IMR-90 (cell line): Measurements from ENCODE around the gene NGFR. TPM values are rescaled to one million over a fixed set of nuclear protein-coding genes. Genes with fewer than 3 reads are reported as not detected.

Experiments
- ATAC-seq: fragments of 200-7000 bp; cut with Tn5 transposase; 2 replicates; pipeline ENCODE4 v1.9.1; 2020; ENCODE audit warnings: low read depth, mild to moderate bottlenecking, moderate library complexity
- BruUV-seq: library from RNA; stranded (reverse); fragments of 400-500 nt; replicated peaks from 2 replicates; lab custom pipeline; 2021; lab: Mats Ljungman, UMichigan
- CTCF ChIA-PET: fragments of 300-600 bp; formaldehyde crosslinking; extraction: SDS; loops from one replicate; lab custom pipeline; 2021; ENCODE audit warnings: antibody characterized with exemption; lab: Yijun Ruan, JAX
- POLR2A ChIA-PET: fragments of 300-600 bp; sonication (Branson Sonifier 250); formaldehyde crosslinking; loops from one replicate; lab custom pipeline; 2022; ENCODE audit warnings: antibody characterized with exemption; ENCODE audit not compliant: unreplicated experiment; lab: Charles Lee
- DNase-seq: peaks from one replicate; pipeline ENCODE4 v3.0.0; 2013
- H2AFZ ChIP-seq: replicated peaks from 2 replicates; pipeline ENCODE3; 2013; ENCODE audit warnings: low read length, mild to moderate bottlenecking; ENCODE audit not compliant: poor library complexity
- H2AK5ac ChIP-seq: 2 replicates; pipeline ENCODE4 v1.6.1; 2013; ENCODE audit warnings: low read depth, low read length, inconsistent platforms
- H2AK9ac ChIP-seq: replicated peaks from 2 replicates; pipeline ENCODE3; 2013; ENCODE audit warnings: mild to moderate bottlenecking, low read depth, low read length, moderate library complexity; ENCODE audit not compliant: poor library complexity
- H2BK120ac ChIP-seq: 2 replicates; pipeline ENCODE4 v1.6.1; 2013; ENCODE audit warnings: low read depth, low read length, inconsistent platforms
- H2BK15ac ChIP-seq: 3 replicates; pipeline ENCODE4 v1.6.1; 2013; ENCODE audit warnings: low read depth, low read length, inconsistent platforms
- H2BK20ac ChIP-seq: 2 replicates; pipeline ENCODE4 v1.6.1; 2013; ENCODE audit warnings: low read depth, mild to moderate bottlenecking, inconsistent platforms, low read length, moderate library complexity
- H2BK5ac ChIP-seq: 2 replicates; pipeline ENCODE4 v1.6.1; 2013; ENCODE audit warnings: mild to moderate bottlenecking, low read depth, low read length, inconsistent platforms; ENCODE audit not compliant: poor library complexity, severe bottlenecking
- H3K14ac ChIP-seq: replicated peaks from 2 replicates; pipeline ENCODE4 v1.6.1; 2013; ENCODE audit warnings: low read depth, low read length, inconsistent platforms
- H3K18ac ChIP-seq: 2 replicates; pipeline ENCODE4 v1.6.1; 2013; ENCODE audit warnings: low read depth, low read length, control low read depth
- H3K23ac ChIP-seq: 2 replicates; pipeline ENCODE4 v1.6.1; 2013; ENCODE audit warnings: low read depth, low read length, inconsistent platforms
- H3K27ac ChIP-seq: 2 replicates; pipeline ENCODE4 v1.5.1; 2013; ENCODE audit warnings: mild to moderate bottlenecking, control low read depth, low read length; ENCODE audit not compliant: insufficient read depth
- H3K27me3 ChIP-seq: 2 replicates; pipeline ENCODE4 v1.6.1; 2013; ENCODE audit warnings: low read length; ENCODE audit not compliant: control insufficient read depth, insufficient read depth
- H3K36me3 ChIP-seq: 2 replicates; pipeline ENCODE4 v1.6.1; 2013; ENCODE audit warnings: low read length, mixed read lengths; ENCODE audit not compliant: control insufficient read depth, insufficient read depth
- H3K4ac ChIP-seq: 2 replicates; pipeline ENCODE4 v1.6.1; 2013; ENCODE audit warnings: low read depth, low read length, inconsistent platforms
- H3K4me1 ChIP-seq: 2 replicates; pipeline ENCODE4 v1.6.1; 2013; ENCODE audit warnings: low read length, mixed read lengths; ENCODE audit not compliant: control insufficient read depth, insufficient read depth
- H3K4me2 ChIP-seq: 2 replicates; pipeline ENCODE4 v1.6.1; 2013; ENCODE audit warnings: low read depth, mild to moderate bottlenecking, control low read depth, low read length, moderate library complexity
- H3K4me3 ChIP-seq: 2 replicates; pipeline ENCODE4 v1.5.1; 2013; ENCODE audit warnings: low read depth, mild to moderate bottlenecking, control low read depth, low read length, moderate library complexity; ENCODE audit not compliant: insufficient read depth
- H3K56ac ChIP-seq: 2 replicates; pipeline ENCODE4 v1.6.1; 2013; ENCODE audit warnings: low read length, inconsistent platforms; ENCODE audit not compliant: insufficient read depth; ENCODE audit errors: extremely low read depth
- H3K79me1 ChIP-seq, 2 experiments: 2 replicates each; pipeline ENCODE4 v1.6.1; 2013; ENCODE audit warnings: low read length in 2 of 2, inconsistent platforms in 1 of 2, low read depth in 1 of 2
- H3K9ac ChIP-seq: 2 replicates; pipeline ENCODE4 v1.6.1; 2013; ENCODE audit warnings: low read depth, low read length, control low read depth
- H3K9me1 ChIP-seq: 2 replicates; pipeline ENCODE4 v1.6.1; 2013; ENCODE audit warnings: low read length, inconsistent platforms; ENCODE audit not compliant: insufficient read depth
- H3K9me3 ChIP-seq: 2 replicates; pipeline ENCODE4 v1.6.1; 2013; ENCODE audit warnings: low read length; ENCODE audit not compliant: control insufficient read depth, insufficient read depth
- H4K20me1 ChIP-seq: 2 replicates; pipeline ENCODE4 v1.6.1; 2013; ENCODE audit warnings: low read length, inconsistent platforms; ENCODE audit not compliant: insufficient read depth
- H4K5ac ChIP-seq: 2 replicates; pipeline ENCODE4 v1.6.1; 2013; ENCODE audit warnings: mild to moderate bottlenecking, low read depth, low read length, control low read depth
- H4K8ac ChIP-seq, 2 experiments: 2 replicates each; pipeline ENCODE4 v1.6.1; 2013; ENCODE audit warnings: low read depth in 2 of 2, low read length in 2 of 2, control low read depth in 1 of 2, inconsistent platforms in 1 of 2
- H4K91ac ChIP-seq: 2 replicates; pipeline ENCODE4 v1.6.1; 2013; ENCODE audit warnings: low read depth, low read length, inconsistent platforms; ENCODE audit not compliant: insufficient read depth
- BHLHE40 ChIP-seq: fragments of 150-350 bp; IDR thresholded peaks from 2 replicates; pipeline ENCODE4 v1.6.1; 2016; ENCODE audit warnings: mild to moderate bottlenecking, low read depth, low read length
- CEBPB ChIP-seq: IDR thresholded peaks from 2 replicates; pipeline ENCODE4 v1.6.1; 2012; ENCODE audit warnings: low read depth, low read length, improper control_type of control experiment
- CHD1 ChIP-seq: IDR thresholded peaks from 2 replicates; pipeline ENCODE4 v1.6.1; 2012; ENCODE audit warnings: low read depth, low read length, improper control_type of control experiment
- CTCF ChIP-seq: conservative IDR thresholded peaks from 2 replicates; pipeline ENCODE4 v1.5.1; 2012; ENCODE audit warnings: mild to moderate bottlenecking, low read depth, low read length, improper control_type of control experiment
- ELK1 ChIP-seq: fragments of 150-350 bp; IDR thresholded peaks from 2 replicates; pipeline ENCODE4 v1.6.1; 2016; ENCODE audit warnings: low read depth, mild to moderate bottlenecking, low read length, moderate library complexity, borderline replicate concordance
- FOS ChIP-seq: fragments of 150-350 bp; IDR thresholded peaks from 2 replicates; pipeline ENCODE4 v1.6.1; 2016; ENCODE audit warnings: low read depth, low read length
- MAZ ChIP-seq: IDR thresholded peaks from 2 replicates; pipeline ENCODE4 v1.6.1; 2012; ENCODE audit warnings: low read depth, mild to moderate bottlenecking, low read length, improper control_type of control experiment, moderate library complexity, borderline replicate concordance
- MXI1 ChIP-seq: IDR thresholded peaks from 2 replicates; pipeline ENCODE4 v1.6.1; 2012; ENCODE audit warnings: low read depth, mild to moderate bottlenecking, low read length, moderate library complexity, borderline replicate concordance
- NFE2L2 ChIP-seq: fragments of 150-350 bp; IDR thresholded peaks from 2 replicates; pipeline ENCODE4 v1.6.1; 2016; ENCODE audit warnings: low read depth, mild to moderate bottlenecking, low read length
- POLR2A ChIP-seq: IDR thresholded peaks from 2 replicates; pipeline ENCODE4 v1.6.1; 2012; ENCODE audit warnings: mild to moderate bottlenecking, low read depth, low read length
- RAD21 ChIP-seq: IDR thresholded peaks from 2 replicates; pipeline ENCODE4 v1.6.1; 2012; ENCODE audit warnings: low read length, improper control_type of control experiment
- RCOR1 ChIP-seq: IDR thresholded peaks from 2 replicates; pipeline ENCODE4 v1.6.1; 2012; ENCODE audit warnings: mild to moderate bottlenecking, low read length, improper control_type of control experiment; ENCODE audit not compliant: insufficient replicate concordance
- RFX5 ChIP-seq: IDR thresholded peaks from 2 replicates; pipeline ENCODE4 v1.8.0; 2012; ENCODE audit warnings: low read depth, mild to moderate bottlenecking, low read length, moderate library complexity
- SMC3 ChIP-seq: fragments of 150-350 bp; IDR thresholded peaks from 2 replicates; pipeline ENCODE4 v1.6.1; 2016; ENCODE audit warnings: low read depth, mild to moderate bottlenecking, antibody characterized with exemption, low read length, moderate library complexity
- USF2 ChIP-seq: fragments of 150-350 bp; IDR thresholded peaks from 2 replicates; pipeline ENCODE4 v1.6.1; 2017; ENCODE audit warnings: mild to moderate bottlenecking, antibody characterized with exemption, low read length, low read depth
- WGBS, 2 experiments: methylation state at CpG; one replicate each; pipeline versions ENCODE4 v1.1.5 to v1.1.7; 2013; ENCODE audit warnings: missing lambda C conversion rate in 2 of 2; ENCODE audit not compliant: insufficient read length in 1 of 2; ENCODE audit errors: extremely low coverage in 2 of 2; 5-methylcytosine and 5-hydroxymethylcytosine counted together
- dilution Hi-C: fragments of 300-500 bp; cut with HindIII; formaldehyde crosslinking; loops from one replicate; pipeline ENCODE4 v1.14.3; 2018; ENCODE audit warnings: low sequenced_read_pairs; ENCODE audit not compliant: unreplicated experiment
- in situ Hi-C: fragments of 300-500 bp; cut with MboI; formaldehyde crosslinking; loops from 3 replicates; pipeline ENCODE4 v1.14.3; 2019; ENCODE audit warnings: low sequenced_read_pairs, inconsistent platforms, mixed read lengths
- intact Hi-C: fragments of 100-400 bp; cut with micrococcal nuclease; formaldehyde crosslinking; loops from 2 replicates; pipeline ENCODE4 v1.10.0; 2022
- polyA plus RNA-seq, 3 experiments: library from polyadenylated mRNA; depleted of rRNA; stranded (reverse); fragments of >200 nt; gene quantifications; 2 replicates each; pipeline ENCODE4 v1.2.3, GENCODE V29; 2012; ENCODE audit warnings: low replicate concordance in 1 of 3
- total RNA-seq: library from RNA; depleted of rRNA; stranded (reverse); fragments of >200 nt; gene quantifications from 2 replicates; pipeline ENCODE4 v1.2.3, GENCODE V29; 2012

Gene NGFR
- total and polyA plus RNA-seq, 2 of the 4 experiments (the other 2 are of a cell fraction), result 0.15 to 0.18 TPM

GRCh38 chr17:49473900-49474751 is 21.0 kb upstream of the NGFR start:
- no peak overlapping the region for H2BK5ac ChIP-seq
- in situ Hi-C loops (no loop called here), intact Hi-C loops (no loop called here), dilution Hi-C loops (no loop called here)
- no peak for ATAC-seq
- no peak overlapping the region for H4K5ac ChIP-seq
- peaks cover 6% of the 10 kb centered on the region for H3K9me3 ChIP-seq
- H3K36me3 ChIP-seq, result no peaks in the 10 kb centered on the region
- BruUV-seq, result no TSS peak
- H2BK20ac ChIP-seq, result no peak overlapping the region
- H3K79me1 ChIP-seq, result no peaks in the 10 kb centered on the region
- CTCF ChIA-PET, result no interaction called here
- no peak overlapping the region for H4K8ac ChIP-seq
- H2AFZ ChIP-seq, result no peak overlapping the region
- H3K27me3 ChIP-seq, result peaks cover 81% of the 10 kb centered on the region
- no peak overlapping the region for H3K4me3 ChIP-seq
- DNase-seq, result no peak
- peaks cover 2% of the 10 kb centered on the region; the same call in 1 of the 2 replicates for H3K4me1 ChIP-seq
- H3K4me2 ChIP-seq, result no peak overlapping the region
- H2BK120ac ChIP-seq, result no peak overlapping the region
- no peak overlapping the region for H3K4ac ChIP-seq
- H4K91ac ChIP-seq, result no peak overlapping the region
- H3K56ac ChIP-seq, result no peak overlapping the region
- H3K27ac ChIP-seq, result no peak overlapping the region
- POLR2A ChIA-PET, result no interaction called here
- no peak overlapping the region for H3K23ac ChIP-seq
- no peak overlapping the region for H2BK15ac ChIP-seq
- no peak overlapping the region for H2AK9ac ChIP-seq
- H4K20me1 ChIP-seq, result no peaks in the 10 kb centered on the region
- no peak overlapping the region for H3K14ac ChIP-seq
- WGBS, 2 experiments, result 60% methylated on average over 2 of the region's 9 CpGs; no CpG with 5 or more reads in 1 of the 2 experiments
- H3K18ac ChIP-seq, result no peak overlapping the region
- H3K9me1 ChIP-seq, result no peaks in the 10 kb centered on the region
- no peak overlapping the region for H2AK5ac ChIP-seq
- H3K9ac ChIP-seq, result no peak overlapping the region
- TF ChIP-seq NFE2L2 (no peak), RCOR1 (no peak), CEBPB (no peak), SMC3 (no peak), MXI1 (no peak), MAZ (no peak), USF2 (no peak), CTCF (no peak), POLR2A (no peak), FOS (no peak), RAD21 (no peak), ELK1 (no peak), RFX5 (no peak), CHD1 (no peak), BHLHE40 (no peak)
